HCT116 (cell line): ENCODE results near the gene DOCK9.

Source experiments
- CBX3 ChIP-seq: IDR thresholded peaks from 2 replicates; pipeline ENCODE4 v1.6.1; 2012; ENCODE audit warnings: low read depth
- CEBPB ChIP-seq: IDR thresholded peaks from 2 replicates; pipeline ENCODE4 v1.6.1; 2012; ENCODE audit warnings: low read depth
- EGR1 ChIP-seq: IDR thresholded peaks from 2 replicates; pipeline ENCODE4 v1.6.1; 2012; ENCODE audit warnings: low read depth
- EZH2 ChIP-seq: fragments of 200-600 bp; sonication (generic); IDR thresholded peaks from 2 replicates; pipeline ENCODE4 v1.6.1; 2017; ENCODE audit warnings: antibody characterized with exemption, mixed run types
- JUND ChIP-seq: IDR thresholded peaks from 2 replicates; pipeline ENCODE4 v1.6.1; 2012
- POLR2A ChIP-seq: IDR thresholded peaks from 2 replicates; pipeline ENCODE4 v1.7.0; 2011; ENCODE audit warnings: borderline replicate concordance; ENCODE audit not compliant: insufficient read depth, insufficient read length; ENCODE audit errors: extremely low read depth
- POLR2AphosphoS5 ChIP-seq: IDR thresholded peaks from 2 replicates; pipeline ENCODE4 v1.6.1; 2011; ENCODE audit warnings: mild to moderate bottlenecking, low read depth, low read length, moderate library complexity
- SIN3A ChIP-seq: IDR thresholded peaks from 2 replicates; pipeline ENCODE4 v1.6.1; 2012; ENCODE audit warnings: low read depth
- YY1 ChIP-seq: IDR thresholded peaks from 2 replicates; pipeline ENCODE4 v1.6.1; 2011; ENCODE audit warnings: low read length, low read depth, moderate library complexity, mild to moderate bottlenecking; ENCODE audit not compliant: insufficient replicate concordance; ENCODE audit errors: extremely low read depth
- ZFX ChIP-seq: fragments of 450-650 bp; IDR thresholded peaks from 2 replicates; pipeline ENCODE4 v1.6.1; 2017
- TF ChIP-seq, protein P1 (sequence below), 3 experiments: fragments of 200-600 bp in 1 of 3; sonication (generic) in 1 of 3; IDR thresholded peaks in 2 of 3; conservative IDR thresholded peaks in 1 of 3; 2 replicates each; pipeline ENCODE4 v1.5.1; 2012 to 2017; ENCODE audit warnings: low read depth in 2 of 3, low read length in 2 of 3, antibody characterized with exemption in 1 of 3, borderline replicate concordance in 1 of 3, control low read depth in 1 of 3, mild to moderate bottlenecking in 1 of 3, mixed read lengths in 1 of 3, mixed run types in 1 of 3, moderate library complexity in 1 of 3; ENCODE audit not compliant: insufficient read depth in 1 of 3
- TF ChIP-seq, protein P2 (sequence below): IDR thresholded peaks from 2 replicates; pipeline ENCODE4 v1.6.1; 2012
- TF ChIP-seq, protein P3 (sequence below): IDR thresholded peaks from 2 replicates; pipeline ENCODE4 v1.6.1; 2012
- TF ChIP-seq, protein P4 (sequence below): IDR thresholded peaks from 2 replicates; pipeline ENCODE4 v1.6.1; 2012; ENCODE audit warnings: low read depth

DNA sequence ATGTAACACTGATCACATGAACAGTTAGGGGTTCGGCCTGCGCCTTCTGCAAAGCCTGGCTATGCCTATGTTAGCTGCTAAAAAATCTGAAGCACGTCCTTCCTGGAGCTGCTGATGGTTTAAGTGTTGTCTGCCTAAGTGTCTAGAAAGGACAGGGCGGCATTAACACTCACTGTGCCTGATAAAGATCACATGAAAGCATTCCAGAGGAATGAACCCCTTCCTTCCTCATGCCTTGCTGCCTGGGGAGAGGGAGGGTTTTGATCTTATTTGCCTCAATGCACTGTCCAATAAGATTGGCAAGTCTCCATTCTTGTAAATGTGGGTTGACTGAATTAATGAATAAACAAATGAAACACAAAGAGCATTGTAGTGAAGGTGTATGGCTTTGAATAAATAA lies 5.2 kb downstream of the DOCK9 start:
- TF ChIP-seq POLR2AphosphoS5 (no peak; the same call in 1 of the 2 replicates), EZH2 (no peak), CBX3 (peak; percentile 91), EGR1 (no peak), POLR2A (no peak), CEBPB (peak; percentile 29; the same call in 1 of the 2 replicates), SIN3A (peak; percentile 67; the same call in 1 of the 2 replicates), YY1 (no peak), JUND (peak; percentile 82), ZFX (no peak)
- TF ChIP-seq, protein P1, sequence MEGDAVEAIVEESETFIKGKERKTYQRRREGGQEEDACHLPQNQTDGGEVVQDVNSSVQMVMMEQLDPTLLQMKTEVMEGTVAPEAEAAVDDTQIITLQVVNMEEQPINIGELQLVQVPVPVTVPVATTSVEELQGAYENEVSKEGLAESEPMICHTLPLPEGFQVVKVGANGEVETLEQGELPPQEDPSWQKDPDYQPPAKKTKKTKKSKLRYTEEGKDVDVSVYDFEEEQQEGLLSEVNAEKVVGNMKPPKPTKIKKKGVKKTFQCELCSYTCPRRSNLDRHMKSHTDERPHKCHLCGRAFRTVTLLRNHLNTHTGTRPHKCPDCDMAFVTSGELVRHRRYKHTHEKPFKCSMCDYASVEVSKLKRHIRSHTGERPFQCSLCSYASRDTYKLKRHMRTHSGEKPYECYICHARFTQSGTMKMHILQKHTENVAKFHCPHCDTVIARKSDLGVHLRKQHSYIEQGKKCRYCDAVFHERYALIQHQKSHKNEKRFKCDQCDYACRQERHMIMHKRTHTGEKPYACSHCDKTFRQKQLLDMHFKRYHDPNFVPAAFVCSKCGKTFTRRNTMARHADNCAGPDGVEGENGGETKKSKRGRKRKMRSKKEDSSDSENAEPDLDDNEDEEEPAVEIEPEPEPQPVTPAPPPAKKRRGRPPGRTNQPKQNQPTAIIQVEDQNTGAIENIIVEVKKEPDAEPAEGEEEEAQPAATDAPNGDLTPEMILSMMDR (IDR thresholded peaks at IDR 0.05 in 2 of 3, conservative IDR thresholded peaks at IDR 0.05 in 1 of 3; ENCODE audit: borderline replicate concordance in 1 of 3, insufficient read depth in 1 of 3, low read depth in 2 of 3, low read length in 2 of 3): no peak
- TF ChIP-seq, protein P2, sequence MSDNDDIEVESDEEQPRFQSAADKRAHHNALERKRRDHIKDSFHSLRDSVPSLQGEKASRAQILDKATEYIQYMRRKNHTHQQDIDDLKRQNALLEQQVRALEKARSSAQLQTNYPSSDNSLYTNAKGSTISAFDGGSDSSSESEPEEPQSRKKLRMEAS: peak; percentile 77
- TF ChIP-seq, protein P3, sequence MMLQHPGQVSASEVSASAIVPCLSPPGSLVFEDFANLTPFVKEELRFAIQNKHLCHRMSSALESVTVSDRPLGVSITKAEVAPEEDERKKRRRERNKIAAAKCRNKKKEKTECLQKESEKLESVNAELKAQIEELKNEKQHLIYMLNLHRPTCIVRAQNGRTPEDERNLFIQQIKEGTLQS: no peak
- TF ChIP-seq, protein P4, sequence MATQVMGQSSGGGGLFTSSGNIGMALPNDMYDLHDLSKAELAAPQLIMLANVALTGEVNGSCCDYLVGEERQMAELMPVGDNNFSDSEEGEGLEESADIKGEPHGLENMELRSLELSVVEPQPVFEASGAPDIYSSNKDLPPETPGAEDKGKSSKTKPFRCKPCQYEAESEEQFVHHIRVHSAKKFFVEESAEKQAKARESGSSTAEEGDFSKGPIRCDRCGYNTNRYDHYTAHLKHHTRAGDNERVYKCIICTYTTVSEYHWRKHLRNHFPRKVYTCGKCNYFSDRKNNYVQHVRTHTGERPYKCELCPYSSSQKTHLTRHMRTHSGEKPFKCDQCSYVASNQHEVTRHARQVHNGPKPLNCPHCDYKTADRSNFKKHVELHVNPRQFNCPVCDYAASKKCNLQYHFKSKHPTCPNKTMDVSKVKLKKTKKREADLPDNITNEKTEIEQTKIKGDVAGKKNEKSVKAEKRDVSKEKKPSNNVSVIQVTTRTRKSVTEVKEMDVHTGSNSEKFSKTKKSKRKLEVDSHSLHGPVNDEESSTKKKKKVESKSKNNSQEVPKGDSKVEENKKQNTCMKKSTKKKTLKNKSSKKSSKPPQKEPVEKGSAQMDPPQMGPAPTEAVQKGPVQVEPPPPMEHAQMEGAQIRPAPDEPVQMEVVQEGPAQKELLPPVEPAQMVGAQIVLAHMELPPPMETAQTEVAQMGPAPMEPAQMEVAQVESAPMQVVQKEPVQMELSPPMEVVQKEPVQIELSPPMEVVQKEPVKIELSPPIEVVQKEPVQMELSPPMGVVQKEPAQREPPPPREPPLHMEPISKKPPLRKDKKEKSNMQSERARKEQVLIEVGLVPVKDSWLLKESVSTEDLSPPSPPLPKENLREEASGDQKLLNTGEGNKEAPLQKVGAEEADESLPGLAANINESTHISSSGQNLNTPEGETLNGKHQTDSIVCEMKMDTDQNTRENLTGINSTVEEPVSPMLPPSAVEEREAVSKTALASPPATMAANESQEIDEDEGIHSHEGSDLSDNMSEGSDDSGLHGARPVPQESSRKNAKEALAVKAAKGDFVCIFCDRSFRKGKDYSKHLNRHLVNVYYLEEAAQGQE: no peak
